AG04449 (cell line): ENCODE measurements around the gene ST8SIA4.

ENCODE experiments used
- CTCF ChIA-PET: fragments of 350-600 bp; formaldehyde crosslinking; extraction: SDS; loops from one replicate; lab custom pipeline; 2021; ENCODE audit warnings: antibody characterized with exemption; lab: Yijun Ruan, JAX
- POLR2A ChIA-PET: fragments of 400-600, 350-600 bp; formaldehyde crosslinking; extraction: SDS; loops from one replicate; lab custom pipeline; 2020; ENCODE audit warnings: antibody characterized with exemption, inconsistent platforms; lab: Yijun Ruan, JAX
- DNase-seq: peaks from one replicate; pipeline ENCODE4 v3.0.0-alpha.2; 2010; ENCODE audit warnings: low read depth, low spot score
- H3K4me3 ChIP-seq: 2 replicates; pipeline ENCODE4 v1.5.1; 2011; ENCODE audit warnings: low read depth, mild to moderate bottlenecking, control low read depth, low read length
- TF ChIP-seq, protein P1 (sequence below): IDR thresholded peaks from one replicate; pipeline ENCODE4 v1.5.1; 2011; ENCODE audit warnings: mild to moderate bottlenecking, moderate library complexity, low read length, control low read depth, inconsistent platforms; ENCODE audit not compliant: insufficient read depth; ENCODE audit errors: missing control alignments

ST8SIA4 gene

DNA sequence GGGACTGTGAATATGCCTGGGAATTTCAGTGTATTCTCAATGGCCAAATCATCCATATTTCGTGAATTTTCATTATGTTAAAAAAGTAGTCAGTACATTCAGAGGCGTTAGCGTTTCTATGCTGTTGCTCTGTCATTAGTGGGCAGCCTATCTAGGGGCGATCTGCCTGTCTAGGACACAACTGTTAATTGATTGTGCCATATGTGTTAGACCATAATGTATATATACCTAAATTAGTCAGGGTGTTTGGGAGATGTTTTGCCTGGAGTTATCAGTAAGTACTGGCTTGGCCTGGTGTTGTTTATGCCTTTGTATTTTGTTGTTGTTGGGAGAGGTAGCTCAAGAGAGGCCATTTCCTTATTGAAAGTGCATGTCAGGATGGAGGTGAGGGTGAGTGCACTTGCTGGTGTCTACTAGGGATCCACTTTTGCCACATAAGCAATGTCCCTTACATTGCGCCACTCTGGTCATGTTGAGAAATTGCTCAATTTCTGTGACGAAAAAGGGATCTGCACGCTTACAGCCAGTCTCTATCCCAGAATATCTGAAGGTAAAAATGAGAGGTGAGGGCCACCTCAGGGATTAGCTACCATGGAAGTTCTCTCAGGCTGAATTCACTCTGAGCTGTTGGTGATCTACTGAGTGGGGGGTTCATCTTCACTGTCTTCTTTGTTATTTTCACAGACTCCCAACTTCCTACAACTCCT, 123.3 kb downstream of the ST8SIA4 start:
- DNase-seq, result no peak
- POLR2A ChIA-PET, result no interaction called here
- H3K4me3 ChIP-seq, result no peak overlapping the region
- TF ChIP-seq, protein P1, sequence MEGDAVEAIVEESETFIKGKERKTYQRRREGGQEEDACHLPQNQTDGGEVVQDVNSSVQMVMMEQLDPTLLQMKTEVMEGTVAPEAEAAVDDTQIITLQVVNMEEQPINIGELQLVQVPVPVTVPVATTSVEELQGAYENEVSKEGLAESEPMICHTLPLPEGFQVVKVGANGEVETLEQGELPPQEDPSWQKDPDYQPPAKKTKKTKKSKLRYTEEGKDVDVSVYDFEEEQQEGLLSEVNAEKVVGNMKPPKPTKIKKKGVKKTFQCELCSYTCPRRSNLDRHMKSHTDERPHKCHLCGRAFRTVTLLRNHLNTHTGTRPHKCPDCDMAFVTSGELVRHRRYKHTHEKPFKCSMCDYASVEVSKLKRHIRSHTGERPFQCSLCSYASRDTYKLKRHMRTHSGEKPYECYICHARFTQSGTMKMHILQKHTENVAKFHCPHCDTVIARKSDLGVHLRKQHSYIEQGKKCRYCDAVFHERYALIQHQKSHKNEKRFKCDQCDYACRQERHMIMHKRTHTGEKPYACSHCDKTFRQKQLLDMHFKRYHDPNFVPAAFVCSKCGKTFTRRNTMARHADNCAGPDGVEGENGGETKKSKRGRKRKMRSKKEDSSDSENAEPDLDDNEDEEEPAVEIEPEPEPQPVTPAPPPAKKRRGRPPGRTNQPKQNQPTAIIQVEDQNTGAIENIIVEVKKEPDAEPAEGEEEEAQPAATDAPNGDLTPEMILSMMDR, result no peak
- CTCF ChIA-PET, result no interaction called here

DNA sequence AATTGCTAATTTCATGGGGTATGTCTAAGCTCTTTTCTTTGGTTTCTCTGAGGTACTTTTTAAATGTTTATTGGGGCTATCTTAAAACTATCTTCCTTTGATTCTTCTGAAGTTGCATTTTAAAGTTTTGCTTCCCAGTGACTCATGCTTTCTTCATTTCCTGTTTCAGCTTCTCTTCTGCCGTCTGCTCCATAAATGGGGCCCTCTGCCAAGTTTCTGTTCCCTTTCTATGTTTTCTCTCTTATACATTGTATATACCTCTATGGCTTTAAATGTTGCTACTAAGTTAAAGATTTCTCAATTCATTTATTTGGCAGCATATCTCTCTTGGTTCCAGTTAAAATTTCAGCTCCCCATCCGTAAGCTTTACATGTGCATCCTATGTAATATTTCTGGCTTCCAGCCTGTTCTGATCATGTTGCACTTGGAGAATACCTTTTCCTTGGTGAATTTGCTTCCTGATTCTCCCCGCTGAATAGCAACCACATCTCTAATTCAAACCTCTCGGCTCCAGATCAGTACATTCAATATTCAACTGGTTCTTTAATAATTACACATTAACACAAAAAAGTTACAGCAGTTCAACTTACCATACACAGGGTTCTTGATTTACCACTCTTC, 125.3 kb downstream of the ST8SIA4 start:
- CTCF ChIA-PET, result interaction anchor here (1.1 kb wide), 1 partner anchor 13 kb away, joined by 3 read pairs; no protein-coding TSS in a partner anchor
- H3K4me3 ChIP-seq, result no peak overlapping the region
- TF ChIP-seq, protein P1, result no peak
- peak; percentile 58 for DNase-seq
- POLR2A ChIA-PET, result no interaction called here

DNA sequence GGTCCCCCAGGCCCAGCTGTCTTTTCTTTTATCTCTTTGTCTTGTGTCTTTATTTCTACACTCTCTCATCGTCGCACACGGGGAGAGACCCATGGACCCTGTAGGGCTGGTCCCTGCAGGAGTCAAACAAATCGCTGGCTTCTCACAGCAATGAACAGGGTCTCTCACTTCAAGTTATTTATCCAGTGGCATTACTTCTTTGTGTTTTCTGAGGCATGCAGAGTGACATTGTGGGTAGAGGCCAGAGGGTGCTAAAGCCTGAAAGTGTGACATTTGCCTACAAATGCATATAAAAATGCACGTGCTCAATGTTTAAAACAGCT, 127.6 kb downstream of the ST8SIA4 start:
- no peak overlapping the region for H3K4me3 ChIP-seq
- CTCF ChIA-PET, result interaction anchor here (0.8 kb wide), 1 partner anchor 25 kb away, joined by 3 read pairs; no protein-coding TSS in a partner anchor
- DNase-seq, result no peak
- POLR2A ChIA-PET, result no interaction called here
- TF ChIP-seq, protein P1, result no peak

DNA sequence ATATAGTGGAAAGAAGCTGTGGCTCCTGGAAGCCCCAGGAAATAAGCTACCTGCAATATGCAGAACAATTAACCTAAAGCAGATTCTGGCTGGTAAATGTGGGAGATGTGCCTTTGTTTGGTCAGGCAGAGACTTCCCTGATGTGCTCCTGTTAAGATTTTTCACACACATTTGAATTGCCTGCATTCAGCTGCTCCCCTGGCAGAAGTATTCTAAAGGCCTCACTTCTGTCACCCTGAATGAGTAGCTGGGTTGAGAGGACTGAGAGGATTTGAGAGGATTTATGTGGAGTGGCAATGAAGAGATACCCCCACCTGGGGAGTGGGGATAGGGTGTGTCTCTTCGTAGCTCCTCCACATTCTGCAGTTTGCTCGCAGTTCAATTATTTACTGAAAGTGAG, 130.5 kb downstream of the ST8SIA4 start:
- H3K4me3 ChIP-seq, result no peak overlapping the region
- no peak for DNase-seq
- POLR2A ChIA-PET, result no interaction called here
- TF ChIP-seq, protein P1, result no peak
- CTCF ChIA-PET, result interaction anchor here (1.4 kb wide), 1 partner anchor 9 kb away, joined by 3 read pairs; no protein-coding TSS in a partner anchor

DNA sequence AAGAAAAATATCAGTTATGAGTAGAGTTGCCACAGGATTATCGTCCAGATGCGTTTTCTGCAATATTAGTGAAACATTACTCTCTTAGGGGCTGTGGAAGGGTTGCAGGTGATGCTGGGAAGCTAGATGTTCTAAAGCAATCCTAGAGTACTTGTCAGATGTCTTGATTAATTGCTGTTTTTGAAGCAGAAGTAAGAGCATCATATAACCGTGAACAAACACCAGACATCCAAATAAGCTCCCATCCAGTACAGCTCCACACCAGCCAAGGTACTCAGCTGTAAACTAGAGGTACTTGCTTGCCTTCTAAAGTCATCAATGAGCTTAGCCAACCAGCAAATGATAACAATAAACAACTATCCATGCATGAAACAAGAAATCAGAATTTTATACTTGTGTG, 131.1 kb downstream of the ST8SIA4 start:
- no peak for DNase-seq
- CTCF ChIA-PET, result interaction anchor here (1.4 kb wide), 1 partner anchor 9 kb away, joined by 3 read pairs; no protein-coding TSS in a partner anchor
- POLR2A ChIA-PET, result no interaction called here
- H3K4me3 ChIP-seq, result no peak overlapping the region
- TF ChIP-seq, protein P1, result no peak

DNA sequence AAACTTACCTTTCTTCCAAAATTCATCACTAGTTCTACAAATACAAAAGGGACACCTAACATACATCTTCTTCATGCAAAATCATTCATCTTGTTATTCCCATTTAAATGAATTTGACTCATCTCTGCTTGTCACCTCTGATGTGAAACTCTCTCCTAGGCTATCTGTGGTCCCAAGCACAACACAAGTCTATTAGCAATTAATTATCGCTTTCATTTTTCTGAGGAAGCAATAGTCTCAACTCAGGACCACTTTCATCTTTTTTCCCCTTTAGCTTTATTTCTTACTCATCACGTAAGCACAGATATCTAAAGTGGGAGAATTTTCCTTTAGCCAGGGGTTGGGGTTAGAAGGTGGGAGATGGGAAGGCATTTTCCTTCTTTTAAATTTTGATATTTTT, 131.9 kb downstream of the ST8SIA4 start:
- TF ChIP-seq, protein P1, result no peak
- CTCF ChIA-PET, result interaction anchor here (1.4 kb wide), 1 partner anchor 8 kb away, joined by 3 read pairs; no protein-coding TSS in a partner anchor
- POLR2A ChIA-PET, result no interaction called here
- DNase-seq, result no peak
- H3K4me3 ChIP-seq, result no peak overlapping the region
